Mucosa of descending colon (tissue), 3 donors: ENCODE measurements around the gene KIF27. TPM values are rescaled to one million over a fixed set of nuclear protein-coding genes. Genes with fewer than 3 reads are reported as not detected.

ENCODE experiments used
- ATAC-seq: fragments of 200-7000 bp; cut with Tn5 transposase; one replicate; pipeline ENCODE4 v1.9.1; 2020; ENCODE audit warnings: mild to moderate bottlenecking, moderate library complexity
- DNase-seq, 3 donors: peaks; one replicate each; pipeline ENCODE4 v3.0.0-alpha.2; 2020
- H3K36me3 ChIP-seq: fragments of 200-600 bp; one replicate; pipeline ENCODE4 v1.8.0; 2021; ENCODE audit warnings: low read depth, mild to moderate bottlenecking
- H3K4me1 ChIP-seq: fragments of 200-600 bp; one replicate; pipeline ENCODE4 v1.8.0; 2021; ENCODE audit warnings: low read depth, mild to moderate bottlenecking
- H3K4me3 ChIP-seq: fragments of 200-600 bp; one replicate; pipeline ENCODE4 v1.8.0; 2021; ENCODE audit warnings: mild to moderate bottlenecking
- H3K9me3 ChIP-seq: fragments of 200-600 bp; one replicate; pipeline ENCODE4 v1.8.0; 2021; ENCODE audit warnings: mild to moderate bottlenecking
- CTCF ChIP-seq: fragments of 200-600 bp; IDR thresholded peaks from one replicate; pipeline ENCODE4 v1.8.0; 2022; ENCODE audit warnings: antibody characterized with exemption, mild to moderate bottlenecking
- intact Hi-C, 2 donors: fragments of 100-400 bp; cut with DNase I in 1 of 2; cut with micrococcal nuclease in 1 of 2; formaldehyde crosslinking; loops; one replicate each; pipeline versions ENCODE4 v1.11.0 to v1.11.1; 2022; cut with DNase I, micrococcal nuclease
- total RNA-seq, 3 donors: library from RNA; stranded (reverse); fragmentation: NEBNext Ultra II Directional in 2 of 3; extraction: Animal tissue kit (Norgen Biotek cat#: 25700) in 2 of 3; gene quantifications; one replicate each; pipeline versions ENCODE4 v1.2.1 to v1.2.4, GENCODE V29; 2021 to 2023
- donor health status: DM: no; HTN: no; CAD: no; lungs with moderate emphysema.
- donor health status: DM: no; HTN: no; CAD: no.
- donor health status: DM: no; HTN: yes; CAD: no.

The KIF27 gene
- total RNA-seq, 3 donors from 2014 or later: 3.9 to 8.2 (median 4.7) TPM

GRCh38 chr9:83936523-83936922, 15.3 kb upstream of the KIF27 start:
- no peak overlapping the region for H3K4me3 ChIP-seq
- ATAC-seq (no peak), DNase-seq (no peak)
- no peaks in the 10 kb centered on the region for H3K9me3 ChIP-seq
- no peaks in the 10 kb centered on the region for H3K4me1 ChIP-seq
- no peaks in the 10 kb centered on the region for H3K36me3 ChIP-seq
- intact Hi-C loops: loop anchor here (5.0 to 10.0 kb wide), 4 partner anchors 236 to 326 kb away; no protein-coding TSS in a partner anchor
- no peak for TF ChIP-seq CTCF

- Histone ChIP-seq H3K4me1 (no peaks in the 10 kb centered on the region), H3K36me3 (no peaks in the 10 kb centered on the region), H3K4me3 (no peak overlapping the region), H3K9me3 (no peaks in the 10 kb centered on the region)
- intact Hi-C loops: loop anchor here (5.0 to 10.0 kb wide), 4 partner anchors 237 to 327 kb away; no protein-coding TSS in a partner anchor
- no peak for DNase-seq
- ATAC-seq: peak; percentile 6
- TF ChIP-seq CTCF: no peak
Measured at GRCh38 chr9:83935276-83935935, 14.2 kb upstream of the KIF27 start.

- ATAC-seq: peak; percentile 86
- TF ChIP-seq CTCF: no peak
- intact Hi-C loops: loop anchor here (5.0 to 10.0 kb wide), 4 partner anchors 238 to 328 kb away; no protein-coding TSS in a partner anchor
- Histone ChIP-seq H3K4me3 (no peak overlapping the region), H3K36me3 (no peaks in the 10 kb centered on the region), H3K9me3 (no peaks in the 10 kb centered on the region), H3K4me1 (no peaks in the 10 kb centered on the region)
- DNase-seq: no peak
Measured at GRCh38 chr9:83934569-83935275, 13.5 kb upstream of the KIF27 start.

- ATAC-seq (no peak), DNase-seq (no peak)
- H3K4me3 ChIP-seq: no peak overlapping the region
- H3K4me1 ChIP-seq: no peaks in the 10 kb centered on the region
- H3K36me3 ChIP-seq: no peaks in the 10 kb centered on the region
- TF ChIP-seq CTCF: no peak
- intact Hi-C loops: loop anchor here in 1 of 2 donors (10.0 kb wide), 1 partner anchor 241 kb away; no protein-coding TSS in a partner anchor
- H3K9me3 ChIP-seq: no peaks in the 10 kb centered on the region
Measured at GRCh38 chr9:83933790-83934189, 12.6 kb upstream of the KIF27 start.

- Histone ChIP-seq H3K4me3 (no peak overlapping the region), H3K36me3 (no peaks in the 10 kb centered on the region)
- intact Hi-C loops: loop anchor here in 1 of 2 donors (10.0 kb wide), 1 partner anchor 242 kb away; no protein-coding TSS in a partner anchor
Measured at GRCh38 chr9:83932851-83933250, 11.6 kb upstream of the KIF27 start.

More at GRCh38 chr9:83932851-83933250, 11.6 kb upstream of the KIF27 start:
- DNase-seq: no peak
- TF ChIP-seq CTCF: no peak
- no peaks in the 10 kb centered on the region for H3K9me3 ChIP-seq
- no peak for ATAC-seq
- H3K4me1 ChIP-seq: no peaks in the 10 kb centered on the region
